Measurements from ENCODE around the gene B4GAT1. TPM values are rescaled to one million over a fixed set of nuclear protein-coding genes. Genes with fewer than 3 reads are reported as not detected.

Gene B4GAT1
- total RNA-seq, 1 donor from 2014 or later = 28.7 TPM

GRCh38 chr11:66369073-66369894, 21.9 kb upstream of the B4GAT1 start:
- H3K27me3 Mint-ChIP-seq = no peaks in the 10 kb centered on the region
- no peak overlapping the region for H3K27ac Mint-ChIP-seq
- peak overlapping the region; percentile 90 for H3K4me3 Mint-ChIP-seq (ENCODE audit: low read depth)
- peaks cover 9% of the 10 kb centered on the region for H3K36me3 Mint-ChIP-seq (ENCODE audit: insufficient read depth)
- no peak for TF ChIP-seq CTCF (IDR thresholded peaks at IDR 0.05; ENCODE audit: unreplicated experiment)
- DNase-seq (ENCODE audit: low spot score, unreplicated experiment) = no peak
- H3K9me3 Mint-ChIP-seq (ENCODE audit: low read depth) = no peaks in the 10 kb centered on the region
- H3K4me1 Mint-ChIP-seq (ENCODE audit: low read depth) = peaks cover 13% of the 10 kb centered on the region

GRCh38 chr11:66368484-66368883, 21.1 kb upstream of the B4GAT1 start:
- peak overlapping the region; percentile 68 for H3K27ac Mint-ChIP-seq
- H3K4me3 Mint-ChIP-seq (ENCODE audit: low read depth) = no peak overlapping the region
- peaks cover 9% of the 10 kb centered on the region for H3K36me3 Mint-ChIP-seq (ENCODE audit: insufficient read depth)
- TF ChIP-seq CTCF (IDR thresholded peaks at IDR 0.05; ENCODE audit: unreplicated experiment) = no peak
- H3K9me3 Mint-ChIP-seq (ENCODE audit: low read depth) = no peaks in the 10 kb centered on the region
- DNase-seq (ENCODE audit: low spot score, unreplicated experiment) = no peak
- no peaks in the 10 kb centered on the region for H3K27me3 Mint-ChIP-seq
- peaks cover 13% of the 10 kb centered on the region for H3K4me1 Mint-ChIP-seq (ENCODE audit: low read depth)

GRCh38 chr11:66367561-66368312, 20.3 kb upstream of the B4GAT1 start:
- peaks cover 9% of the 10 kb centered on the region for H3K36me3 Mint-ChIP-seq (ENCODE audit: insufficient read depth)
- TF ChIP-seq CTCF (IDR thresholded peaks at IDR 0.05; ENCODE audit: unreplicated experiment) = no peak

GRCh38 chr11:66366844-66367477, 19.5 kb upstream of the B4GAT1 start:
- H3K36me3 Mint-ChIP-seq (ENCODE audit: insufficient read depth) = peaks cover 13% of the 10 kb centered on the region
- no peak for TF ChIP-seq CTCF (IDR thresholded peaks at IDR 0.05; ENCODE audit: unreplicated experiment)
- no peak overlapping the region for H3K4me3 Mint-ChIP-seq (ENCODE audit: low read depth)
- H3K27me3 Mint-ChIP-seq = no peaks in the 10 kb centered on the region
- H3K9me3 Mint-ChIP-seq (ENCODE audit: low read depth) = no peaks in the 10 kb centered on the region
- no peak overlapping the region for H3K27ac Mint-ChIP-seq
- DNase-seq (ENCODE audit: low spot score, unreplicated experiment) = no peak
- H3K4me1 Mint-ChIP-seq (ENCODE audit: low read depth) = peaks cover 13% of the 10 kb centered on the region

More at GRCh38 chr11:66367561-66368312, 20.3 kb upstream of the B4GAT1 start:
- Mint-ChIP-seq H3K9me3 (ENCODE audit: low read depth) (no peaks in the 10 kb centered on the region), H3K4me3 (ENCODE audit: low read depth) (no peak overlapping the region), H3K27me3 (no peaks in the 10 kb centered on the region), H3K27ac (no peak overlapping the region), H3K4me1 (ENCODE audit: low read depth) (peaks cover 13% of the 10 kb centered on the region)
- DNase-seq (ENCODE audit: low spot score, unreplicated experiment) = no peak
